ENCODE results near the gene P2RX5. TPM values are rescaled to one million over a fixed set of nuclear protein-coding genes. Genes with fewer than 3 reads are reported as not detected.

P2RX5 gene
- total RNA-seq (ENCODE audit: unreplicated experiment), result 6.6 TPM
- long read RNA-seq, partial matches to known transcripts, result 0 of 5 reads
- long read RNA-seq, other reads (novel, unspliced or antisense), result 1 of 5 reads

DNA sequence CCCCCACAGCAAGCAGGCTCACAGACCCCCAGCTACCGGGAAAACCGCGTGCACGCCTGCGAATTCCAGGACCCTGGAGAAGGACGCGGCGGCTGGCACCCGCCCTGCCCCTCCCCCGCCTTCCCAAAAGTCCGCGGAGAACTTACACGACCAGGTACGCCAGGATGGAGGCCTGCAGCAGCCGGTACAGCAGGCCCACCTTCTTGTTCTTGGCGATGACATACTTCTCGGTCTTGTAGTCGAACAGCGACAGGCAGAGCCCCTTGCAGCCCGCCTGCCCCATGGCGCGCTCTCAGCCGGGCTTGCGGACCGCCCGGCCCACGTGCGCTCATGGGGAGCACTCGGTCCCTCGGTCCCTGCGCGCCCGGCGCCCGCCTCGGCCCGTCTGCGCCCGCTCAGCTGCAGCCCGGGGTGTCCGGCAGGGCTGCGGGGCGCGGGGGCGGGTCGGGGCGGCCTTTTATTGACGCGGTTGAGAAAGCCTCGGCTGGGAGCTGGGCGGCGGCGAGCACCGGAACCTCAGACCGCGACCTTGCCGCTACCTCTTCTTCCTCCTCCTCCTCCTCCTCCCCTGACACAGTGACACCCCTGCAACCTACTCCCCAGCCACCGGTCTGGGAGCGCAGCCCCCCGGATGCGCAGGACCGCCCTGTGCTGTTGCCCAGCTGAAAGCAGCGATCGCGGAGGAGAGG, at the start of gene P2RX5:
P2RX5 (minus strand) TSS at position 433 of the 689 bp plus-strand sequence; CDS start at position 283, 150 bp downstream.
- peaks cover 2% of the 10 kb centered on the region for H3K36me3 Mint-ChIP-seq (ENCODE audit: unreplicated experiment)
- peaks cover 4% of the 10 kb centered on the region for H3K27me3 Mint-ChIP-seq (ENCODE audit: unreplicated experiment)
- H3K27ac Mint-ChIP-seq (ENCODE audit: unreplicated experiment), result no peak within 1 kb of the TSS
- peak; percentile 40 for DNase-seq
- no peak for TF ChIP-seq CTCF (IDR thresholded peaks at IDR 0.05; ENCODE audit: partially characterized antibody, unreplicated experiment)
- H3K9me3 Mint-ChIP-seq (ENCODE audit: unreplicated experiment), result peaks cover 4% of the 10 kb centered on the region
- H3K4me1 Mint-ChIP-seq (ENCODE audit: low read depth, unreplicated experiment), result peaks cover 6% of the 10 kb centered on the region
- peak within 1 kb of the TSS; percentile 78 for H3K4me3 Mint-ChIP-seq (ENCODE audit: unreplicated experiment)

GRCh38 chr17:3745071-3745470, 49.1 kb upstream of the P2RX5 start:
- Mint-ChIP-seq H3K4me1 (ENCODE audit: low read depth, unreplicated experiment) (no peaks in the 10 kb centered on the region), H3K4me3 (ENCODE audit: unreplicated experiment) (no peak overlapping the region), H3K9me3 (ENCODE audit: unreplicated experiment) (peaks cover 2% of the 10 kb centered on the region), H3K36me3 (ENCODE audit: unreplicated experiment) (no peaks in the 10 kb centered on the region), H3K27ac (ENCODE audit: unreplicated experiment) (no peak overlapping the region), H3K27me3 (ENCODE audit: unreplicated experiment) (peaks cover 2% of the 10 kb centered on the region)
- no peak for TF ChIP-seq CTCF (IDR thresholded peaks at IDR 0.05; ENCODE audit: partially characterized antibody, unreplicated experiment)
- DNase-seq, result no peak

DNA sequence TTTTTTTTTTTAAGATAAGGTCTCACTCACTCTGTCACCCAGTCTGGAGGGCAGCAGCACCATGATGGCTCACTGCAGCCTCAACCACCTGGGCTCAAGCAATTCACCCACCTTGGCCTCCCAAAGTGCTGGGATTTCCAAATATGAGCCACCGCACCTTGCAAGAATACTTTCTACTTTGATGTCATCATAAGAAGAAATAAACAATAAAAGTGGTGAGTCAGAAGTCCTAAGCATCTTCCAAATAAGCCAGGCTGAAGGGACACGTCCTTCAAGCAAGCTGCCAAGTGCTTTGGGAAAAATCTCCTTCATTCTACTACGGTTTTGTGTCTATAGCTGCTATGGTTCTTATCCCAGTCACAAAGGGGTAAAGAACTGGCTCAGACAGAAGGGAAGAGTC, 48.1 kb upstream of the P2RX5 start:
- no peak for TF ChIP-seq CTCF (IDR thresholded peaks at IDR 0.05; ENCODE audit: partially characterized antibody, unreplicated experiment)
- H3K4me1 Mint-ChIP-seq (ENCODE audit: low read depth, unreplicated experiment), result no peaks in the 10 kb centered on the region

DNA sequence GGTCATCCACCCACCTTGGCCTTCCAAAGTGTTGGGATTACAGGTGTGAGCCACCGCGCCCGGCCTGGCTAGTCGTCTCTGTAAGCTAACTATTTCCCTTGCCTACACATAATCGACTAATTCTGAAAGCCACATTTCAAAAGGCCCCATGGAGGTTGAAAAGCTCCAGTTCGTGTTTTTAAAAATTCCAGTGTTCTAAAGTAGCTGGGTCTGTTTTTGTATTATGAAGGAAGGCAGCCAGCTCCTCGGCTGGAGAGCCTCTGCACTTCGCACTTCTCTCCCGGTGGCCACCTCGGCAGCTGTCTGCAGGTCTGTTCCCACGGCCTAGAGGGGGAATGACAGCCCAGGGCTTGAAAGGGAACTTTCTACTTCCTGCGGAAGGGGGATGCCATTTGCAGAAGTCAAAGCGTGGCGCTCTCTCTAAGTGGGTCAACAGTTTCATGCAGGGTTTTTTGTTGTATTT, 44.7 kb upstream of the P2RX5 start:
- DNase-seq, result no peak
- peaks cover 1% of the 10 kb centered on the region for H3K27me3 Mint-ChIP-seq (ENCODE audit: unreplicated experiment)
- peaks cover 4% of the 10 kb centered on the region for H3K9me3 Mint-ChIP-seq (ENCODE audit: unreplicated experiment)
- no peak overlapping the region for H3K27ac Mint-ChIP-seq (ENCODE audit: unreplicated experiment)
- no peaks in the 10 kb centered on the region for H3K36me3 Mint-ChIP-seq (ENCODE audit: unreplicated experiment)
- no peaks in the 10 kb centered on the region for H3K4me1 Mint-ChIP-seq (ENCODE audit: low read depth, unreplicated experiment)
- H3K4me3 Mint-ChIP-seq (ENCODE audit: unreplicated experiment), result no peak overlapping the region
- no peak for TF ChIP-seq CTCF (IDR thresholded peaks at IDR 0.05; ENCODE audit: partially characterized antibody, unreplicated experiment)

More for the DNA sequence above, 48.1 kb upstream of the P2RX5 start:
- H3K36me3 Mint-ChIP-seq (ENCODE audit: unreplicated experiment), result no peaks in the 10 kb centered on the region
- H3K27ac Mint-ChIP-seq (ENCODE audit: unreplicated experiment), result no peak overlapping the region
- peaks cover 2% of the 10 kb centered on the region for H3K27me3 Mint-ChIP-seq (ENCODE audit: unreplicated experiment)
- no peak overlapping the region for H3K4me3 Mint-ChIP-seq (ENCODE audit: unreplicated experiment)
- H3K9me3 Mint-ChIP-seq (ENCODE audit: unreplicated experiment), result peaks cover 2% of the 10 kb centered on the region
- no peak for DNase-seq

- no peaks in the 10 kb centered on the region for H3K4me1 Mint-ChIP-seq (ENCODE audit: low read depth, unreplicated experiment)
- H3K36me3 Mint-ChIP-seq (ENCODE audit: unreplicated experiment), result no peaks in the 10 kb centered on the region
- peaks cover 4% of the 10 kb centered on the region for H3K9me3 Mint-ChIP-seq (ENCODE audit: unreplicated experiment)
- no peak overlapping the region for H3K4me3 Mint-ChIP-seq (ENCODE audit: unreplicated experiment)
- TF ChIP-seq CTCF (IDR thresholded peaks at IDR 0.05; ENCODE audit: partially characterized antibody, unreplicated experiment), result no peak
- no peak for DNase-seq
- H3K27me3 Mint-ChIP-seq (ENCODE audit: unreplicated experiment), result no peaks in the 10 kb centered on the region
- H3K27ac Mint-ChIP-seq (ENCODE audit: unreplicated experiment), result no peak overlapping the region
Observed at GRCh38 chr17:3739422-3740124, 43.6 kb upstream of the P2RX5 start.

Measured in glutamatergic neuron (in vitro differentiated cells).